IMR-90 (cell line): ENCODE data around the gene LENG9. TPM values are rescaled to one million over a fixed set of nuclear protein-coding genes. Genes with fewer than 3 reads are reported as not detected.

Source experiments
- ATAC-seq: fragments of 200-7000 bp; cut with Tn5 transposase; 2 replicates; pipeline ENCODE4 v1.9.1; 2020; ENCODE audit warnings: low read depth, mild to moderate bottlenecking, moderate library complexity
- BruUV-seq: library from RNA; stranded (reverse); fragments of 400-500 nt; replicated peaks from 2 replicates; lab custom pipeline; 2021; lab: Mats Ljungman, UMichigan
- CTCF ChIA-PET: fragments of 300-600 bp; formaldehyde crosslinking; extraction: SDS; loops from one replicate; lab custom pipeline; 2021; ENCODE audit warnings: antibody characterized with exemption; lab: Yijun Ruan, JAX
- POLR2A ChIA-PET: fragments of 300-600 bp; sonication (Branson Sonifier 250); formaldehyde crosslinking; loops from one replicate; lab custom pipeline; 2022; ENCODE audit warnings: antibody characterized with exemption; ENCODE audit not compliant: unreplicated experiment; lab: Charles Lee
- DNase-seq: peaks from one replicate; pipeline ENCODE4 v3.0.0; 2013
- H2AFZ ChIP-seq: replicated peaks from 2 replicates; pipeline ENCODE3; 2013; ENCODE audit warnings: low read length, mild to moderate bottlenecking; ENCODE audit not compliant: poor library complexity
- H2AK5ac ChIP-seq: 2 replicates; pipeline ENCODE4 v1.6.1; 2013; ENCODE audit warnings: low read depth, low read length, inconsistent platforms
- H2AK9ac ChIP-seq: replicated peaks from 2 replicates; pipeline ENCODE3; 2013; ENCODE audit warnings: mild to moderate bottlenecking, low read depth, low read length, moderate library complexity; ENCODE audit not compliant: poor library complexity
- H2BK120ac ChIP-seq: 2 replicates; pipeline ENCODE4 v1.6.1; 2013; ENCODE audit warnings: low read depth, low read length, inconsistent platforms
- H2BK15ac ChIP-seq: 3 replicates; pipeline ENCODE4 v1.6.1; 2013; ENCODE audit warnings: low read depth, low read length, inconsistent platforms
- H2BK20ac ChIP-seq: 2 replicates; pipeline ENCODE4 v1.6.1; 2013; ENCODE audit warnings: low read depth, mild to moderate bottlenecking, inconsistent platforms, low read length, moderate library complexity
- H2BK5ac ChIP-seq: 2 replicates; pipeline ENCODE4 v1.6.1; 2013; ENCODE audit warnings: mild to moderate bottlenecking, low read depth, low read length, inconsistent platforms; ENCODE audit not compliant: poor library complexity, severe bottlenecking
- H3K14ac ChIP-seq: replicated peaks from 2 replicates; pipeline ENCODE4 v1.6.1; 2013; ENCODE audit warnings: low read depth, low read length, inconsistent platforms
- H3K18ac ChIP-seq: 2 replicates; pipeline ENCODE4 v1.6.1; 2013; ENCODE audit warnings: low read depth, low read length, control low read depth
- H3K23ac ChIP-seq: 2 replicates; pipeline ENCODE4 v1.6.1; 2013; ENCODE audit warnings: low read depth, low read length, inconsistent platforms
- H3K27ac ChIP-seq: 2 replicates; pipeline ENCODE4 v1.5.1; 2013; ENCODE audit warnings: mild to moderate bottlenecking, control low read depth, low read length; ENCODE audit not compliant: insufficient read depth
- H3K27me3 ChIP-seq: 2 replicates; pipeline ENCODE4 v1.6.1; 2013; ENCODE audit warnings: low read length; ENCODE audit not compliant: control insufficient read depth, insufficient read depth
- H3K36me3 ChIP-seq: 2 replicates; pipeline ENCODE4 v1.6.1; 2013; ENCODE audit warnings: low read length, mixed read lengths; ENCODE audit not compliant: control insufficient read depth, insufficient read depth
- H3K4ac ChIP-seq: 2 replicates; pipeline ENCODE4 v1.6.1; 2013; ENCODE audit warnings: low read depth, low read length, inconsistent platforms
- H3K4me1 ChIP-seq: 2 replicates; pipeline ENCODE4 v1.6.1; 2013; ENCODE audit warnings: low read length, mixed read lengths; ENCODE audit not compliant: control insufficient read depth, insufficient read depth
- H3K4me2 ChIP-seq: 2 replicates; pipeline ENCODE4 v1.6.1; 2013; ENCODE audit warnings: low read depth, mild to moderate bottlenecking, control low read depth, low read length, moderate library complexity
- H3K4me3 ChIP-seq: 2 replicates; pipeline ENCODE4 v1.5.1; 2013; ENCODE audit warnings: low read depth, mild to moderate bottlenecking, control low read depth, low read length, moderate library complexity; ENCODE audit not compliant: insufficient read depth
- H3K56ac ChIP-seq: 2 replicates; pipeline ENCODE4 v1.6.1; 2013; ENCODE audit warnings: low read length, inconsistent platforms; ENCODE audit not compliant: insufficient read depth; ENCODE audit errors: extremely low read depth
- H3K79me1 ChIP-seq, 2 experiments: 2 replicates each; pipeline ENCODE4 v1.6.1; 2013; ENCODE audit warnings: low read length in 2 of 2, inconsistent platforms in 1 of 2, low read depth in 1 of 2
- H3K9ac ChIP-seq: 2 replicates; pipeline ENCODE4 v1.6.1; 2013; ENCODE audit warnings: low read depth, low read length, control low read depth
- H3K9me1 ChIP-seq: 2 replicates; pipeline ENCODE4 v1.6.1; 2013; ENCODE audit warnings: low read length, inconsistent platforms; ENCODE audit not compliant: insufficient read depth
- H3K9me3 ChIP-seq: 2 replicates; pipeline ENCODE4 v1.6.1; 2013; ENCODE audit warnings: low read length; ENCODE audit not compliant: control insufficient read depth, insufficient read depth
- H4K20me1 ChIP-seq: 2 replicates; pipeline ENCODE4 v1.6.1; 2013; ENCODE audit warnings: low read length, inconsistent platforms; ENCODE audit not compliant: insufficient read depth
- H4K5ac ChIP-seq: 2 replicates; pipeline ENCODE4 v1.6.1; 2013; ENCODE audit warnings: mild to moderate bottlenecking, low read depth, low read length, control low read depth
- H4K8ac ChIP-seq, 2 experiments: 2 replicates each; pipeline ENCODE4 v1.6.1; 2013; ENCODE audit warnings: low read depth in 2 of 2, low read length in 2 of 2, control low read depth in 1 of 2, inconsistent platforms in 1 of 2
- H4K91ac ChIP-seq: 2 replicates; pipeline ENCODE4 v1.6.1; 2013; ENCODE audit warnings: low read depth, low read length, inconsistent platforms; ENCODE audit not compliant: insufficient read depth
- BHLHE40 ChIP-seq: fragments of 150-350 bp; IDR thresholded peaks from 2 replicates; pipeline ENCODE4 v1.6.1; 2016; ENCODE audit warnings: mild to moderate bottlenecking, low read depth, low read length
- CEBPB ChIP-seq: IDR thresholded peaks from 2 replicates; pipeline ENCODE4 v1.6.1; 2012; ENCODE audit warnings: low read depth, low read length, improper control_type of control experiment
- CHD1 ChIP-seq: IDR thresholded peaks from 2 replicates; pipeline ENCODE4 v1.6.1; 2012; ENCODE audit warnings: low read depth, low read length, improper control_type of control experiment
- FOS ChIP-seq: fragments of 150-350 bp; IDR thresholded peaks from 2 replicates; pipeline ENCODE4 v1.6.1; 2016; ENCODE audit warnings: low read depth, low read length
- MAFK ChIP-seq: IDR thresholded peaks from 2 replicates; pipeline ENCODE4 v1.6.1; 2012; ENCODE audit warnings: low read depth, low read length, improper control_type of control experiment
- MAZ ChIP-seq: IDR thresholded peaks from 2 replicates; pipeline ENCODE4 v1.6.1; 2012; ENCODE audit warnings: low read depth, mild to moderate bottlenecking, low read length, improper control_type of control experiment, moderate library complexity, borderline replicate concordance
- MXI1 ChIP-seq: IDR thresholded peaks from 2 replicates; pipeline ENCODE4 v1.6.1; 2012; ENCODE audit warnings: low read depth, mild to moderate bottlenecking, low read length, moderate library complexity, borderline replicate concordance
- NFE2L2 ChIP-seq: fragments of 150-350 bp; IDR thresholded peaks from 2 replicates; pipeline ENCODE4 v1.6.1; 2016; ENCODE audit warnings: low read depth, mild to moderate bottlenecking, low read length
- POLR2A ChIP-seq: IDR thresholded peaks from 2 replicates; pipeline ENCODE4 v1.6.1; 2012; ENCODE audit warnings: mild to moderate bottlenecking, low read depth, low read length
- RAD21 ChIP-seq: IDR thresholded peaks from 2 replicates; pipeline ENCODE4 v1.6.1; 2012; ENCODE audit warnings: low read length, improper control_type of control experiment
- RCOR1 ChIP-seq: IDR thresholded peaks from 2 replicates; pipeline ENCODE4 v1.6.1; 2012; ENCODE audit warnings: mild to moderate bottlenecking, low read length, improper control_type of control experiment; ENCODE audit not compliant: insufficient replicate concordance
- RFX5 ChIP-seq: IDR thresholded peaks from 2 replicates; pipeline ENCODE4 v1.8.0; 2012; ENCODE audit warnings: low read depth, mild to moderate bottlenecking, low read length, moderate library complexity
- SMC3 ChIP-seq: fragments of 150-350 bp; IDR thresholded peaks from 2 replicates; pipeline ENCODE4 v1.6.1; 2016; ENCODE audit warnings: low read depth, mild to moderate bottlenecking, antibody characterized with exemption, low read length, moderate library complexity
- WGBS, 2 experiments: methylation state at CpG; one replicate each; pipeline versions ENCODE4 v1.1.5 to v1.1.7; 2013; ENCODE audit warnings: missing lambda C conversion rate in 2 of 2; ENCODE audit not compliant: insufficient read length in 1 of 2; ENCODE audit errors: extremely low coverage in 2 of 2; 5-methylcytosine and 5-hydroxymethylcytosine counted together
- dilution Hi-C: fragments of 300-500 bp; cut with HindIII; formaldehyde crosslinking; loops from one replicate; pipeline ENCODE4 v1.14.3; 2018; ENCODE audit warnings: low sequenced_read_pairs; ENCODE audit not compliant: unreplicated experiment
- in situ Hi-C: fragments of 300-500 bp; cut with MboI; formaldehyde crosslinking; loops from 3 replicates; pipeline ENCODE4 v1.14.3; 2019; ENCODE audit warnings: low sequenced_read_pairs, inconsistent platforms, mixed read lengths
- intact Hi-C: fragments of 100-400 bp; cut with micrococcal nuclease; formaldehyde crosslinking; loops from 2 replicates; pipeline ENCODE4 v1.10.0; 2022
- polyA plus RNA-seq, 3 experiments: library from polyadenylated mRNA; depleted of rRNA; stranded (reverse); fragments of >200 nt; gene quantifications; 2 replicates each; pipeline ENCODE4 v1.2.3, GENCODE V29; 2012; ENCODE audit warnings: low replicate concordance in 1 of 3
- total RNA-seq: library from RNA; depleted of rRNA; stranded (reverse); fragments of >200 nt; gene quantifications from 2 replicates; pipeline ENCODE4 v1.2.3, GENCODE V29; 2012
- TF ChIP-seq, protein P1 (sequence below): fragments of 150-350 bp; IDR thresholded peaks from 2 replicates; pipeline ENCODE4 v1.6.1; 2017; ENCODE audit warnings: mild to moderate bottlenecking, antibody characterized with exemption, low read length, low read depth
- TF ChIP-seq, protein P2 (sequence below): fragments of 150-350 bp; IDR thresholded peaks from 2 replicates; pipeline ENCODE4 v1.6.1; 2016; ENCODE audit warnings: low read depth, mild to moderate bottlenecking, low read length, moderate library complexity, borderline replicate concordance
- TF ChIP-seq, protein P3 (sequence below): conservative IDR thresholded peaks from 2 replicates; pipeline ENCODE4 v1.5.1; 2012; ENCODE audit warnings: mild to moderate bottlenecking, low read depth, low read length, improper control_type of control experiment

The LENG9 gene
- total and polyA plus RNA-seq, 2 of the 4 experiments (the other 2 are of a cell fraction): 0.94 to 1.1 TPM

DNA sequence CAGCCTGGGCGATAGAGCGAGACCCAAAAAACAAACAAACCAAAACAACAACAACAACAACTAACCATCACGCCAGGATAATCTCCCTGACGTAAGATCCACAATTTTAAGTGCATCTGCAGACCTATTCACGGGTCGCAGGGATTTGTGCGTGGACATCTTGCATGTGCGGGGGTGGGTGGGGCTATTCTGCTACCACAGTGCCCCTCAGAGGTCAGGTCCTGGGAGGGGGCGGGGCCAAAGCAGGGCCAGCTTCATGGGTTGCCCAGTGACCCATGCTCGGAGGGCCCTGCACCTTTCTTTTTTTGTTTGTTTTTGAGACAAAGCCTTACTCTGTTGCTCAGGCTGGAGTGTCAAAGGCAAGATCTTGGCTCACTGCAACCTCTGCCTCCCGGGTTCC is 12.1 kb upstream of the LENG9 start:
- H3K18ac ChIP-seq: no peak overlapping the region
- DNase-seq: no peak
- H4K5ac ChIP-seq: no peak overlapping the region
- in situ Hi-C loops: no loop called here
- ChIA-PET CTCF (no interaction called here), POLR2A (no interaction called here)
- no peak overlapping the region for H2BK120ac ChIP-seq
- no peak overlapping the region for H4K91ac ChIP-seq
- H3K4me1 ChIP-seq: peaks cover 11% of the 10 kb centered on the region
- H3K14ac ChIP-seq: no peak overlapping the region
- H3K79me1 ChIP-seq: no peaks in the 10 kb centered on the region; a peak in 1 of 4 replicates
- no peak overlapping the region for H3K27ac ChIP-seq
- no peak for TF ChIP-seq MXI1
- no peak for TF ChIP-seq CEBPB
- TF ChIP-seq NFE2L2: no peak
- TF ChIP-seq, protein P1, sequence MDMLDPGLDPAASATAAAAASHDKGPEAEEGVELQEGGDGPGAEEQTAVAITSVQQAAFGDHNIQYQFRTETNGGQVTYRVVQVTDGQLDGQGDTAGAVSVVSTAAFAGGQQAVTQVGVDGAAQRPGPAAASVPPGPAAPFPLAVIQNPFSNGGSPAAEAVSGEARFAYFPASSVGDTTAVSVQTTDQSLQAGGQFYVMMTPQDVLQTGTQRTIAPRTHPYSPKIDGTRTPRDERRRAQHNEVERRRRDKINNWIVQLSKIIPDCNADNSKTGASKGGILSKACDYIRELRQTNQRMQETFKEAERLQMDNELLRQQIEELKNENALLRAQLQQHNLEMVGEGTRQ: no peak
- TF ChIP-seq BHLHE40: no peak
- TF ChIP-seq CHD1: no peak
- no peak for TF ChIP-seq MAFK
- TF ChIP-seq FOS: no peak
- TF ChIP-seq, protein P2, sequence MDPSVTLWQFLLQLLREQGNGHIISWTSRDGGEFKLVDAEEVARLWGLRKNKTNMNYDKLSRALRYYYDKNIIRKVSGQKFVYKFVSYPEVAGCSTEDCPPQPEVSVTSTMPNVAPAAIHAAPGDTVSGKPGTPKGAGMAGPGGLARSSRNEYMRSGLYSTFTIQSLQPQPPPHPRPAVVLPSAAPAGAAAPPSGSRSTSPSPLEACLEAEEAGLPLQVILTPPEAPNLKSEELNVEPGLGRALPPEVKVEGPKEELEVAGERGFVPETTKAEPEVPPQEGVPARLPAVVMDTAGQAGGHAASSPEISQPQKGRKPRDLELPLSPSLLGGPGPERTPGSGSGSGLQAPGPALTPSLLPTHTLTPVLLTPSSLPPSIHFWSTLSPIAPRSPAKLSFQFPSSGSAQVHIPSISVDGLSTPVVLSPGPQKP: no peak
- no peak for TF ChIP-seq RCOR1
- TF ChIP-seq, protein P3, sequence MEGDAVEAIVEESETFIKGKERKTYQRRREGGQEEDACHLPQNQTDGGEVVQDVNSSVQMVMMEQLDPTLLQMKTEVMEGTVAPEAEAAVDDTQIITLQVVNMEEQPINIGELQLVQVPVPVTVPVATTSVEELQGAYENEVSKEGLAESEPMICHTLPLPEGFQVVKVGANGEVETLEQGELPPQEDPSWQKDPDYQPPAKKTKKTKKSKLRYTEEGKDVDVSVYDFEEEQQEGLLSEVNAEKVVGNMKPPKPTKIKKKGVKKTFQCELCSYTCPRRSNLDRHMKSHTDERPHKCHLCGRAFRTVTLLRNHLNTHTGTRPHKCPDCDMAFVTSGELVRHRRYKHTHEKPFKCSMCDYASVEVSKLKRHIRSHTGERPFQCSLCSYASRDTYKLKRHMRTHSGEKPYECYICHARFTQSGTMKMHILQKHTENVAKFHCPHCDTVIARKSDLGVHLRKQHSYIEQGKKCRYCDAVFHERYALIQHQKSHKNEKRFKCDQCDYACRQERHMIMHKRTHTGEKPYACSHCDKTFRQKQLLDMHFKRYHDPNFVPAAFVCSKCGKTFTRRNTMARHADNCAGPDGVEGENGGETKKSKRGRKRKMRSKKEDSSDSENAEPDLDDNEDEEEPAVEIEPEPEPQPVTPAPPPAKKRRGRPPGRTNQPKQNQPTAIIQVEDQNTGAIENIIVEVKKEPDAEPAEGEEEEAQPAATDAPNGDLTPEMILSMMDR: no peak
- TF ChIP-seq RAD21: no peak
- TF ChIP-seq MAZ: no peak
- TF ChIP-seq POLR2A: no peak
- no peak for TF ChIP-seq SMC3
- TF ChIP-seq RFX5: no peak
- no TSS peak for BruUV-seq
- dilution Hi-C loops: no loop called here
- H3K4ac ChIP-seq: no peak overlapping the region
- peaks cover 4% of the 10 kb centered on the region; the same call in 1 of the 2 replicates for H3K9me1 ChIP-seq
- no peak overlapping the region for H2AK9ac ChIP-seq
- 80% methylated on average over 6 of the region's 11 CpGs; no CpG with 5 or more reads in 1 of the 2 experiments for WGBS, 2 experiments
- no peak overlapping the region for H2BK15ac ChIP-seq
- no peak overlapping the region for H4K8ac ChIP-seq
- H2AFZ ChIP-seq: no peak overlapping the region
- H3K4me2 ChIP-seq: no peak overlapping the region
- H3K23ac ChIP-seq: no peak overlapping the region
- no peaks in the 10 kb centered on the region for H4K20me1 ChIP-seq
- intact Hi-C loops: loop anchor here (10.0 kb wide), 1 partner anchor 589 kb away; the partner anchor contains the start of gene RDH13
- ATAC-seq: no peak
- H3K27me3 ChIP-seq: 0 out of 2 replicates have a peak, but pooled peaks cover 2% of the 10 kb centered on the region
- no peak overlapping the region for H2AK5ac ChIP-seq
- no peak overlapping the region for H3K4me3 ChIP-seq
- no peaks in the 10 kb centered on the region for H3K9me3 ChIP-seq
- H3K36me3 ChIP-seq: no peaks in the 10 kb centered on the region
- no peak overlapping the region for H3K9ac ChIP-seq
- H2BK20ac ChIP-seq: no peak overlapping the region
- no peak overlapping the region for H3K56ac ChIP-seq
- H2BK5ac ChIP-seq: no peak overlapping the region
